H9 (cell line): Measurements from ENCODE around the gene GPATCH1. TPM values are rescaled to one million over a fixed set of nuclear protein-coding genes. Genes with fewer than 3 reads are reported as not detected.

Experiments used
- DNase-seq: peaks from one replicate; pipeline ENCODE4 v3.0.0-alpha.2; 2017
- H2AFZ ChIP-seq: one replicate; pipeline ENCODE4 v1.6.1; 2013; ENCODE audit warnings: mild to moderate bottlenecking, low read length, control low read depth, moderate library complexity
- H2AK5ac ChIP-seq: 2 replicates; pipeline ENCODE4 v1.6.1; 2013; ENCODE audit warnings: low read length, control low read depth, mixed read lengths; ENCODE audit not compliant: insufficient read length
- H2BK120ac ChIP-seq: one replicate; pipeline ENCODE4 v1.6.1; 2013; ENCODE audit warnings: low read depth, mild to moderate bottlenecking, low read length, control low read depth, inconsistent platforms; ENCODE audit not compliant: poor library complexity, severe bottlenecking
- H2BK12ac ChIP-seq: 2 replicates; pipeline ENCODE4 v1.6.1; 2013; ENCODE audit warnings: low read length, control low read depth, mixed read lengths, low read depth; ENCODE audit not compliant: insufficient read length
- H2BK15ac ChIP-seq: 2 replicates; pipeline ENCODE4 v1.6.1; 2013; ENCODE audit warnings: low read depth, low read length, control low read depth
- H2BK20ac ChIP-seq: one replicate; pipeline ENCODE4 v1.6.1; 2013; ENCODE audit warnings: low read depth, mild to moderate bottlenecking, low read length, control low read depth, inconsistent platforms; ENCODE audit not compliant: poor library complexity, severe bottlenecking
- H2BK5ac ChIP-seq: 2 replicates; pipeline ENCODE4 v1.6.1; 2013; ENCODE audit warnings: low read length, control low read depth, mixed read lengths; ENCODE audit not compliant: insufficient read length
- H3K14ac ChIP-seq: 2 replicates; pipeline ENCODE4 v1.6.1; 2013; ENCODE audit warnings: low read length, control low read depth; ENCODE audit not compliant: insufficient read depth
- H3K18ac ChIP-seq: 2 replicates; pipeline ENCODE4 v1.6.1; 2013; ENCODE audit warnings: low read depth, mild to moderate bottlenecking, mixed read lengths, low read length, control low read depth; ENCODE audit not compliant: insufficient read length
- H3K23ac ChIP-seq: 2 replicates; pipeline ENCODE4 v1.6.1; 2013; ENCODE audit warnings: low read length, control low read depth, mixed read lengths, low read depth; ENCODE audit not compliant: insufficient read length
- H3K23me2 ChIP-seq: 2 replicates; pipeline ENCODE4 v1.6.1; 2013; ENCODE audit warnings: low read depth, mild to moderate bottlenecking, mixed read lengths, low read length, control low read depth; ENCODE audit not compliant: insufficient read length, poor library complexity, severe bottlenecking
- H3K27ac ChIP-seq: 2 replicates; pipeline ENCODE4 v1.5.1; 2013; ENCODE audit warnings: low read length, control low read depth, mixed read lengths, low read depth; ENCODE audit not compliant: insufficient read length
- H3K27me3 ChIP-seq: 2 replicates; pipeline ENCODE4 v1.6.1; 2013; ENCODE audit warnings: low read length, control low read depth, inconsistent platforms; ENCODE audit not compliant: insufficient read depth
- H3K4ac ChIP-seq: 2 replicates; pipeline ENCODE4 v1.6.1; 2013; ENCODE audit warnings: low read depth, mild to moderate bottlenecking, control low read depth, inconsistent platforms, low read length, moderate library complexity
- H3K4me1 ChIP-seq: 2 replicates; pipeline ENCODE4 v1.6.1; 2013; ENCODE audit warnings: low read length, control low read depth, inconsistent platforms; ENCODE audit not compliant: insufficient read depth
- H3K4me2 ChIP-seq: 2 replicates; pipeline ENCODE4 v1.6.1; 2013; ENCODE audit warnings: low read length, control low read depth, mixed read lengths; ENCODE audit not compliant: insufficient read length, insufficient read depth
- H3K56ac ChIP-seq: 2 replicates; pipeline ENCODE4 v1.6.1; 2013; ENCODE audit warnings: low read depth, mild to moderate bottlenecking, mixed read lengths, low read length, control low read depth; ENCODE audit not compliant: insufficient read length
- H3K79me1 ChIP-seq: 2 replicates; pipeline ENCODE4 v1.6.1; 2013; ENCODE audit warnings: low read depth, mild to moderate bottlenecking, moderate library complexity, low read length, control low read depth, inconsistent platforms; ENCODE audit not compliant: insufficient read depth, poor library complexity, severe bottlenecking
- H3K79me2 ChIP-seq: 2 replicates; pipeline ENCODE4 v1.6.1; 2013; ENCODE audit warnings: low read length, control low read depth, inconsistent platforms; ENCODE audit not compliant: insufficient read depth
- H3K9ac ChIP-seq: 2 replicates; pipeline ENCODE4 v1.6.1; 2013; ENCODE audit warnings: low read length, control low read depth, mixed read lengths; ENCODE audit not compliant: insufficient read length; ENCODE audit errors: extremely low read depth
- H3K9me3 ChIP-seq: one replicate; pipeline ENCODE4 v1.6.1; 2013; ENCODE audit warnings: low read depth, low read length, inconsistent platforms; ENCODE audit not compliant: control insufficient read depth
- H3T11ph ChIP-seq: one replicate; pipeline ENCODE4 v1.6.1; 2013; ENCODE audit warnings: mild to moderate bottlenecking, low read length, control low read depth, inconsistent platforms
- H4K20me1 ChIP-seq: one replicate; pipeline ENCODE4 v1.6.1; 2013; ENCODE audit not compliant: control insufficient read depth, insufficient read length, insufficient read depth
- H4K5ac ChIP-seq: 2 replicates; pipeline ENCODE4 v1.6.1; 2013; ENCODE audit warnings: low read depth, mild to moderate bottlenecking, mixed read lengths, low read length, control low read depth; ENCODE audit not compliant: insufficient read length
- H4K8ac ChIP-seq: replicated peaks from 2 replicates; pipeline ENCODE4 v1.6.1; 2013; ENCODE audit warnings: low read length, control low read depth, mixed read lengths, low read depth; ENCODE audit not compliant: insufficient read length
- H4K91ac ChIP-seq: 2 replicates; pipeline ENCODE4 v1.6.1; 2013; ENCODE audit warnings: low read depth, mild to moderate bottlenecking, moderate library complexity, mixed read lengths, low read length, control low read depth; ENCODE audit not compliant: insufficient read length
- H3K27ac Mint-ChIP-seq, 3 experiments: 2 replicates in 2 of 3; 3 replicates in 1 of 3; pipeline ENCODE4 v1.8.0; 2020 to 2021; ENCODE audit warnings: mixed read lengths in 3 of 3, mild to moderate bottlenecking in 1 of 3, moderate library complexity in 1 of 3
- H3K27me3 Mint-ChIP-seq: 2 replicates; pipeline ENCODE4 v1.8.0; 2021; ENCODE audit warnings: low read depth, mild to moderate bottlenecking, moderate library complexity, mixed read lengths
- H3K36me3 Mint-ChIP-seq, 3 experiments: 2 replicates in 2 of 3; 3 replicates in 1 of 3; pipeline ENCODE4 v1.8.0; 2020 to 2021; ENCODE audit warnings: low read depth in 3 of 3, mixed read lengths in 3 of 3; ENCODE audit not compliant: insufficient read depth in 1 of 3
- H3K4me1 Mint-ChIP-seq, 2 experiments: 2 replicates each; pipeline ENCODE4 v1.8.0; 2020; ENCODE audit warnings: mixed read lengths in 2 of 2
- H3K4me3 Mint-ChIP-seq, 2 experiments: 2 replicates in 1 of 2; 3 replicates in 1 of 2; pipeline ENCODE4 v1.8.0; 2020 to 2021; ENCODE audit warnings: mild to moderate bottlenecking in 2 of 2, mixed read lengths in 2 of 2, moderate library complexity in 1 of 2
- H3K9me3 Mint-ChIP-seq, 2 experiments: 2 replicates in 1 of 2; 3 replicates in 1 of 2; pipeline ENCODE4 v1.8.0; 2020; ENCODE audit warnings: mild to moderate bottlenecking in 2 of 2, mixed read lengths in 2 of 2, moderate library complexity in 1 of 2
- WGBS: extraction: QIAGEN DNeasy Blood & Tissue Kit; methylation state at CpG from one replicate; pipeline ENCODE4 v1.1.7; 2013; ENCODE audit warnings: missing lambda C conversion rate, low lambda C conversion rate, mixed read lengths; ENCODE audit not compliant: insufficient read length; ENCODE audit errors: extremely low coverage; 5-methylcytosine and 5-hydroxymethylcytosine counted together
- total RNA-seq: library from RNA; stranded (reverse); gene quantifications from 2 replicates; pipeline ENCODE4 v1.2.1, GENCODE V29; 2021
- TF ChIP-seq, protein P1 (sequence below): fragments of 200-600 bp; sonication (generic); conservative IDR thresholded peaks from 3 replicates; pipeline ENCODE4 v1.8.0; 2021; ENCODE audit warnings: antibody characterized with exemption, mild to moderate bottlenecking

Gene GPATCH1
- total RNA-seq, 1 experiment from 2014 or later, result 11.7 TPM

DNA sequence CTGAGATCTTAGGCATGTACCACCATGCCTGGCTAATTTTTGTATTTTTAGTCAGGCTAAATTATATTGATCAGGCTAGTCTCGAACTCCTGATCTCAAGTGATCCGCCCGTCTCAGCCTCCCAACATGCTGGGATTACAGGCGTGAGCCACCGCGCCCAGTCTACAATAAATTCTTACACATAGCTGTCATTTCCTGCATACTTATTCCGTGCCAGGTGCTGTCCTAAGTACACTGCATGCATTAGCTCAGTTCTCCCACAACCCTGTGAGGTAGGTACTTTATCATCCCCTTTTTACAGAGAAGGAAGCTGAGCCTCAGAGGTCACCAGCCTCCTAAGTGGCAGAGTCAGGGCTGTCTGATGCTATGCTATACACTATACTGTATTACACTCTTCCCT, 9.1 kb upstream of the GPATCH1 start:
- Histone ChIP-seq H2BK20ac (no peak overlapping the region), H3K9me3 (no peaks in the 10 kb centered on the region), H3K4ac (no peak overlapping the region), H3K4me1 (no peaks in the 10 kb centered on the region), H4K91ac (no peak overlapping the region), H3K23ac (no peak overlapping the region), H3K27me3 (no peaks in the 10 kb centered on the region), H4K8ac (no peak overlapping the region), H2AFZ (no peak overlapping the region), H3T11ph (no peak overlapping the region), H2BK120ac (no peak overlapping the region), H4K20me1 (no peaks in the 10 kb centered on the region), H2AK5ac (no peak overlapping the region), H2BK15ac (no peak overlapping the region), H3K27ac (no peak overlapping the region), H3K9ac (no peak overlapping the region), H3K79me1 (no peaks in the 10 kb centered on the region), H3K79me2 (no peaks in the 10 kb centered on the region), H3K23me2 (no peaks in the 10 kb centered on the region), H3K56ac (no peak overlapping the region), H3K4me2 (no peak overlapping the region), H4K5ac (no peak overlapping the region), H2BK5ac (no peak overlapping the region), H3K14ac (no peak overlapping the region), H2BK12ac (no peak overlapping the region), H3K18ac (no peak overlapping the region)
- Mint-ChIP-seq H3K36me3 (no peaks in the 10 kb centered on the region), H3K27me3 (no peaks in the 10 kb centered on the region), H3K4me1 (peaks cover 5 to 6% of the 10 kb centered on the region in 2 experiments), H3K9me3 (no peaks in the 10 kb centered on the region), H3K27ac (peak overlapping the region in 1 of 3 experiments; percentile 48; a peak in 1 of 7 replicates), H3K4me3 (no peak overlapping the region)
- TF ChIP-seq, protein P1, sequence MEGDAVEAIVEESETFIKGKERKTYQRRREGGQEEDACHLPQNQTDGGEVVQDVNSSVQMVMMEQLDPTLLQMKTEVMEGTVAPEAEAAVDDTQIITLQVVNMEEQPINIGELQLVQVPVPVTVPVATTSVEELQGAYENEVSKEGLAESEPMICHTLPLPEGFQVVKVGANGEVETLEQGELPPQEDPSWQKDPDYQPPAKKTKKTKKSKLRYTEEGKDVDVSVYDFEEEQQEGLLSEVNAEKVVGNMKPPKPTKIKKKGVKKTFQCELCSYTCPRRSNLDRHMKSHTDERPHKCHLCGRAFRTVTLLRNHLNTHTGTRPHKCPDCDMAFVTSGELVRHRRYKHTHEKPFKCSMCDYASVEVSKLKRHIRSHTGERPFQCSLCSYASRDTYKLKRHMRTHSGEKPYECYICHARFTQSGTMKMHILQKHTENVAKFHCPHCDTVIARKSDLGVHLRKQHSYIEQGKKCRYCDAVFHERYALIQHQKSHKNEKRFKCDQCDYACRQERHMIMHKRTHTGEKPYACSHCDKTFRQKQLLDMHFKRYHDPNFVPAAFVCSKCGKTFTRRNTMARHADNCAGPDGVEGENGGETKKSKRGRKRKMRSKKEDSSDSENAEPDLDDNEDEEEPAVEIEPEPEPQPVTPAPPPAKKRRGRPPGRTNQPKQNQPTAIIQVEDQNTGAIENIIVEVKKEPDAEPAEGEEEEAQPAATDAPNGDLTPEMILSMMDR, result no peak
- no peak for DNase-seq
- WGBS, result no CpG with 5 or more reads among the region's 7 CpGs
